Activated naive CD8-positive, alpha-beta T cell treated with anti-CD3 and anti-CD28 coated beads, Interleukin-2, amount 50 U/mL, for 16 hours (primary cell): ENCODE results near the gene C19orf25.

Experiments
- DNase-seq: peaks from one replicate; pipeline ENCODE4 v3.0.0-alpha.2; 2020; ENCODE audit warnings: low read depth, low spot score

The C19orf25 gene

GRCh38 chr19:1433119-1434039 lies 45.6 kb downstream of the C19orf25 start:
- no peak for DNase-seq

GRCh38 chr19:1432507-1432887 lies 46.5 kb downstream of the C19orf25 start:
- DNase-seq, result no peak

- DNase-seq, result no peak
Observed at GRCh38 chr19:1431759-1432506, 47.1 kb downstream of the C19orf25 start.

- no peak for DNase-seq
Observed at GRCh38 chr19:1430246-1430645, 48.8 kb downstream of the C19orf25 start.

GRCh38 chr19:1429750-1430149 lies 49.3 kb downstream of the C19orf25 start:
- DNase-seq, result no peak

GRCh38 chr19:1428738-1429391 lies 50.1 kb downstream of the C19orf25 start:
- no peak for DNase-seq

GRCh38 chr19:1427221-1427920 lies 51.6 kb downstream of the C19orf25 start:
- DNase-seq, result no peak

GRCh38 chr19:1426736-1427135 lies 52.3 kb downstream of the C19orf25 start:
- DNase-seq, result no peak

GRCh38 chr19:1425902-1426301 lies 53.1 kb downstream of the C19orf25 start:
- no peak for DNase-seq

GRCh38 chr19:1425102-1425837 lies 53.7 kb downstream of the C19orf25 start:
- no peak for DNase-seq

GRCh38 chr19:1424192-1424955 lies 54.6 kb downstream of the C19orf25 start:
- no peak for DNase-seq

- no peak for DNase-seq
Observed at GRCh38 chr19:1423436-1424191, 55.4 kb downstream of the C19orf25 start.
